ENCODE data around the gene ADORA1. TPM values are rescaled to one million over a fixed set of nuclear protein-coding genes. Genes with fewer than 3 reads are reported as not detected.

Gene ADORA1
- total RNA-seq, 1 donor from 2014 or later, result not detected

- intact Hi-C loops (cut with micrococcal nuclease), result no loop called here
- Mint-ChIP-seq H3K27me3 (ENCODE audit: low read depth) (no peaks in the 10 kb centered on the region), H3K27ac (no peak overlapping the region), H3K4me1 (ENCODE audit: low read depth) (no peaks in the 10 kb centered on the region), H3K4me3 (ENCODE audit: low read depth) (no peak overlapping the region), H3K36me3 (ENCODE audit: low read depth) (no peaks in the 10 kb centered on the region), H3K9me3 (no peaks in the 10 kb centered on the region)
- no peak for DNase-seq (ENCODE audit: low spot score)
Measured at GRCh38 chr1:203174324-203174985, 46.9 kb downstream of the ADORA1 start.

GRCh38 chr1:203175237-203175826 is 47.8 kb downstream of the ADORA1 start, which contains the start of gene MYBPH:
TSS of gene MYBPH (minus strand) at chr1:203175826. CDS start at chr1:203175755, 71 bp downstream.
- no peak within 1 kb of the TSS for H3K27ac Mint-ChIP-seq
- no peaks in the 10 kb centered on the region for H3K36me3 Mint-ChIP-seq (ENCODE audit: low read depth)
- no peak for DNase-seq (ENCODE audit: low spot score)
- H3K4me1 Mint-ChIP-seq (ENCODE audit: low read depth), result no peaks in the 10 kb centered on the region
- H3K4me3 Mint-ChIP-seq (ENCODE audit: low read depth), result no peak within 1 kb of the TSS
- no peaks in the 10 kb centered on the region for H3K9me3 Mint-ChIP-seq
- no peaks in the 10 kb centered on the region for H3K27me3 Mint-ChIP-seq (ENCODE audit: low read depth)
- intact Hi-C loops (cut with micrococcal nuclease), result no loop called here

GRCh38 chr1:203175827-203176241 is 48.3 kb downstream of the ADORA1 start:
- no peaks in the 10 kb centered on the region for H3K4me1 Mint-ChIP-seq (ENCODE audit: low read depth)
- intact Hi-C loops (cut with micrococcal nuclease), result no loop called here
- H3K27me3 Mint-ChIP-seq (ENCODE audit: low read depth), result no peaks in the 10 kb centered on the region
- no peak overlapping the region for H3K4me3 Mint-ChIP-seq (ENCODE audit: low read depth)
- no peaks in the 10 kb centered on the region for H3K36me3 Mint-ChIP-seq (ENCODE audit: low read depth)
- no peak overlapping the region for H3K27ac Mint-ChIP-seq
- no peak for DNase-seq (ENCODE audit: low spot score)
- H3K9me3 Mint-ChIP-seq, result no peaks in the 10 kb centered on the region

GRCh38 chr1:203176273-203177035 is 48.9 kb downstream of the ADORA1 start:
- no peaks in the 10 kb centered on the region for H3K27me3 Mint-ChIP-seq (ENCODE audit: low read depth)
- H3K9me3 Mint-ChIP-seq, result no peaks in the 10 kb centered on the region
- H3K36me3 Mint-ChIP-seq (ENCODE audit: low read depth), result no peaks in the 10 kb centered on the region
- intact Hi-C loops (cut with micrococcal nuclease), result no loop called here
- no peaks in the 10 kb centered on the region for H3K4me1 Mint-ChIP-seq (ENCODE audit: low read depth)
- no peak overlapping the region for H3K4me3 Mint-ChIP-seq (ENCODE audit: low read depth)
- no peak overlapping the region for H3K27ac Mint-ChIP-seq
- no peak for DNase-seq (ENCODE audit: low spot score)

- Mint-ChIP-seq H3K27ac (no peak overlapping the region), H3K9me3 (no peaks in the 10 kb centered on the region), H3K36me3 (ENCODE audit: low read depth) (no peaks in the 10 kb centered on the region), H3K27me3 (ENCODE audit: low read depth) (no peaks in the 10 kb centered on the region), H3K4me3 (ENCODE audit: low read depth) (no peak overlapping the region), H3K4me1 (ENCODE audit: low read depth) (no peaks in the 10 kb centered on the region)
- intact Hi-C loops (cut with micrococcal nuclease), result no loop called here
- DNase-seq (ENCODE audit: low spot score), result no peak
Measured at GRCh38 chr1:203177036-203177405, 49.5 kb downstream of the ADORA1 start.

- no peaks in the 10 kb centered on the region for H3K4me1 Mint-ChIP-seq (ENCODE audit: low read depth)
- DNase-seq (ENCODE audit: low spot score), result no peak
- no peaks in the 10 kb centered on the region for H3K36me3 Mint-ChIP-seq (ENCODE audit: low read depth)
- H3K27ac Mint-ChIP-seq, result no peak overlapping the region
- H3K27me3 Mint-ChIP-seq (ENCODE audit: low read depth), result no peaks in the 10 kb centered on the region
- intact Hi-C loops (cut with micrococcal nuclease), result no loop called here
- H3K9me3 Mint-ChIP-seq, result no peaks in the 10 kb centered on the region
- no peak overlapping the region for H3K4me3 Mint-ChIP-seq (ENCODE audit: low read depth)
Measured at GRCh38 chr1:203177470-203178039, 50.0 kb downstream of the ADORA1 start.

GRCh38 chr1:203178083-203178482 is 50.6 kb downstream of the ADORA1 start:
- no peaks in the 10 kb centered on the region for H3K36me3 Mint-ChIP-seq (ENCODE audit: low read depth)
- no peak overlapping the region for H3K27ac Mint-ChIP-seq
- no peak overlapping the region for H3K4me3 Mint-ChIP-seq (ENCODE audit: low read depth)
- no peaks in the 10 kb centered on the region for H3K9me3 Mint-ChIP-seq
- intact Hi-C loops (cut with micrococcal nuclease), result no loop called here
- H3K27me3 Mint-ChIP-seq (ENCODE audit: low read depth), result no peaks in the 10 kb centered on the region
- no peak for DNase-seq (ENCODE audit: low spot score)
- H3K4me1 Mint-ChIP-seq (ENCODE audit: low read depth), result no peaks in the 10 kb centered on the region

- no peak for DNase-seq (ENCODE audit: low spot score)
- H3K27me3 Mint-ChIP-seq (ENCODE audit: low read depth), result no peaks in the 10 kb centered on the region
- intact Hi-C loops (cut with micrococcal nuclease), result no loop called here
- no peak overlapping the region for H3K4me3 Mint-ChIP-seq (ENCODE audit: low read depth)
- H3K4me1 Mint-ChIP-seq (ENCODE audit: low read depth), result no peaks in the 10 kb centered on the region
- no peaks in the 10 kb centered on the region for H3K36me3 Mint-ChIP-seq (ENCODE audit: low read depth)
- no peaks in the 10 kb centered on the region for H3K9me3 Mint-ChIP-seq
- H3K27ac Mint-ChIP-seq, result no peak overlapping the region
Measured at GRCh38 chr1:203178821-203179666, 51.5 kb downstream of the ADORA1 start.

GRCh38 chr1:203179667-203180005 is 52.1 kb downstream of the ADORA1 start:
- no peaks in the 10 kb centered on the region for H3K4me1 Mint-ChIP-seq (ENCODE audit: low read depth)
- no peak for DNase-seq (ENCODE audit: low spot score)
- no peaks in the 10 kb centered on the region for H3K9me3 Mint-ChIP-seq
- intact Hi-C loops (cut with micrococcal nuclease), result no loop called here
- H3K4me3 Mint-ChIP-seq (ENCODE audit: low read depth), result no peak overlapping the region
- no peak overlapping the region for H3K27ac Mint-ChIP-seq
- H3K27me3 Mint-ChIP-seq (ENCODE audit: low read depth), result no peaks in the 10 kb centered on the region
- H3K36me3 Mint-ChIP-seq (ENCODE audit: low read depth), result no peaks in the 10 kb centered on the region

- no peak overlapping the region for H3K27ac Mint-ChIP-seq
- H3K36me3 Mint-ChIP-seq (ENCODE audit: low read depth), result no peaks in the 10 kb centered on the region
- H3K27me3 Mint-ChIP-seq (ENCODE audit: low read depth), result no peaks in the 10 kb centered on the region
- H3K4me1 Mint-ChIP-seq (ENCODE audit: low read depth), result no peaks in the 10 kb centered on the region
- intact Hi-C loops (cut with micrococcal nuclease), result no loop called here
- DNase-seq (ENCODE audit: low spot score), result no peak
- no peaks in the 10 kb centered on the region for H3K9me3 Mint-ChIP-seq
- no peak overlapping the region for H3K4me3 Mint-ChIP-seq (ENCODE audit: low read depth)
Measured at GRCh38 chr1:203180611-203181330, 53.2 kb downstream of the ADORA1 start.

GRCh38 chr1:203181586-203182386 is 54.3 kb downstream of the ADORA1 start:
- Mint-ChIP-seq H3K4me3 (ENCODE audit: low read depth) (no peak overlapping the region), H3K36me3 (ENCODE audit: low read depth) (no peaks in the 10 kb centered on the region), H3K27ac (no peak overlapping the region), H3K4me1 (ENCODE audit: low read depth) (no peaks in the 10 kb centered on the region), H3K9me3 (no peaks in the 10 kb centered on the region), H3K27me3 (ENCODE audit: low read depth) (peaks cover 3% of the 10 kb centered on the region)
- no peak for DNase-seq (ENCODE audit: low spot score)
- intact Hi-C loops (cut with micrococcal nuclease), result no loop called here

Measured in activated T-helper 2 cell treated with anti-CD3 and anti-CD28 coated beads, Interferon-gamma antibody, Interleukin-2, Interleukin-4, amounts not matched to agents 10 μg/mL and 5 μg/mL and 100 μg/mL, durations not matched to agents 14 hours and 24 hours and 36 hours (primary cell).